Stromal cell of bone marrow (primary cell): Measurements from ENCODE around the gene S100A10.

Experiments used
- DNase-seq: peaks from one replicate; pipeline ENCODE4 v3.0.0-alpha.2; 2012; ENCODE audit warnings: low read depth

S100A10 gene

DNA sequence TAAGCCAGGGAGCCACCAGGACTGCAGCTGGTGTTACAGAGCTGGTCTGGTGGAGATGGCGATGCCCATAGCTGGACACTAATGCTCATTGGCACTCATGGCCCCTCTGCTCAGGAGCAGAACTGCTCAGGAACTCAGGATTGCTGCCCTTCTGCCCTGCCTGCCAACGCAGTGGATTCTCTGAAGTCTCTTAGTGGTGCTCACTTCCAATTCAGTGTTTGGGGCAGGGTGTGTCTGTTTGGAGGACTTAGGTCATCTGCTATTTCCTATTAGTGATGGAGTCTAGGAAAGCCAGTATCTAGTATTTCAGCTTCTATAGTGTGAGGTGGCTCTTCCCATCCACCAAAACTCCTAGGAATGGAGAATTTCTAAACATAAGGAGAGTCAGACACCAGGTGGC is 29.1 kb downstream of the S100A10 start:
- no peak for DNase-seq

DNA sequence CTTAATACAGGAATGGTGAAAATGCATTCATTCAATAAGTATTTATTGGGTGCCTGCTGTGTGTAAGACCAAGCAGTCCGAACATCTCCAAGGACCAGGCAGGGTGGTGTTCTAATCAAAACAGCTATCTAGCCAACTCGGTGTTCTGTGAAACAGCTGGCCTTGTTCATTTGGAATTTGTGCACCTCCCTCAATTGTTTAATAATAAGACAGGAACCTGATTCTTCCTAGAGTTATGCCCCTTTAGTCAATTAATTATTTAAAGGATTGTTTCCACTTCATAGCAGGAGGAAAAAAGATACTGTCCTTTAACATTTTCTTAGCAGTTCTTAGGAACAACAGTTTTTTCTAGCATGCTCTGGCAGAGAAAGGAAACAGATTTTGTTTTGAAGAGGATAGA is 30.4 kb downstream of the S100A10 start:
- DNase-seq, result no peak

- no peak for DNase-seq
Observed at GRCh38 chr1:151961833-151962232, 31.8 kb downstream of the S100A10 start.

DNA sequence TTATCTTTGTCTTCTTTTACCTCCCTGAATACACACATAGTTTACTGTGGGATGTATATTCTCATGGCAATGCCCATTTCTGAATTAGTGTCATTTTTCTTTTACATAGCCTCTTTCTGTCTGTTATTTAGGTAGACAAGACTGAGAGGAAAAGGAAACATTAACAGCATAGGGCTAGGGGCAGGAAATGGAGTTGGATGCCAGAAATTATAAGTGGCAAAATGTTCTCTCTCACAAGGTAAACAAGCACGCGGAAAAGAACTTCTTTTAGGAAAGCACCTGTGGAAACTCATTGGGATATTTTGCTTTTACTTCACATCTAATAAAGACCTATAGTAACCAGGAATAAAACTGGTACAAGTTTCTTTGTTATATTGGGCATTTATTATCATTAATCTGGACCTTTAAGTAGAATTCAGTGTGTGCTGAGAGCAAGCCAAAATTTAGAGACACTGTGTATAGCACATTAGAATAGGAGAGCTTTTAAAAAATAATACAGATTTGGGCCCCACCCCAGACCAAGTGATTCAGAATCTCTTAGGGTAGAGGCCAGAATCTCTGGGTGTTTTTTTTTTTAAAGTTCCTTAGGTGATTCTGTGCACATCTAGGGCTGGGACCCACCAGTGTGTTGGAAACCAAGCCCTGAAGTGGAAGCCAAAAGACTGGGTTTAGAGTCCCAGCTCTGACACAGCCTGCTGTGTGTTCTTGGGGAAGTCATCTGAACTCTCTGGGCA is 32.7 kb downstream of the S100A10 start:
- no peak for DNase-seq

- DNase-seq, result no peak
Observed at GRCh38 chr1:151958959-151959358, 34.7 kb downstream of the S100A10 start.

DNA sequence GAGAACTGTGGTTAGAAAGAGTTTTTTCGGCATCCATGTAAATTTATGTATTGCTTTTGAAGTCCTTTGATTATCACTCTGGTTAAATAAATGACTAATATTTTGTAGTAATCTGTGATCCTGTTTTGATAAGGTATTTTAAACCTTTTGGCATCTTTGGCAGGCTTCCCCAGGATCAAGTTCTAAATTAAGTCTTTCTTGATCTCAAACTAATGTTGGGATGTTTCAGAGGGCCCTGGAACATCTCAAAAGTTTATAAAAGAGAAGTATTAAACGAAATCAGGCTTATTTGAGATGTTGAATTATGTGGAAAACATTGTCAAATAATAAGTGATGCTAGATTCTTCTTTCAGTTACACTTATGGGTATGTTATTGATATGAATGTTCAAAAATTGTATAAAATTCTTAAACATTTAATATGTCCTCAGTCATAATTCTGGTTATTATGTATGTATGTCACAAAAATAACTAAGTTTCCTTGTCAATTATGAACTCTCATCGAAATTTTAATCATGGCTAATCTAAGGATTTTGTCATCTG is 36.6 kb downstream of the S100A10 start:
- no peak for DNase-seq

- no peak for DNase-seq
Observed at GRCh38 chr1:151953409-151954094, 40.1 kb downstream of the S100A10 start.

GRCh38 chr1:151952811-151953210 is 40.8 kb downstream of the S100A10 start:
- no peak for DNase-seq

DNA sequence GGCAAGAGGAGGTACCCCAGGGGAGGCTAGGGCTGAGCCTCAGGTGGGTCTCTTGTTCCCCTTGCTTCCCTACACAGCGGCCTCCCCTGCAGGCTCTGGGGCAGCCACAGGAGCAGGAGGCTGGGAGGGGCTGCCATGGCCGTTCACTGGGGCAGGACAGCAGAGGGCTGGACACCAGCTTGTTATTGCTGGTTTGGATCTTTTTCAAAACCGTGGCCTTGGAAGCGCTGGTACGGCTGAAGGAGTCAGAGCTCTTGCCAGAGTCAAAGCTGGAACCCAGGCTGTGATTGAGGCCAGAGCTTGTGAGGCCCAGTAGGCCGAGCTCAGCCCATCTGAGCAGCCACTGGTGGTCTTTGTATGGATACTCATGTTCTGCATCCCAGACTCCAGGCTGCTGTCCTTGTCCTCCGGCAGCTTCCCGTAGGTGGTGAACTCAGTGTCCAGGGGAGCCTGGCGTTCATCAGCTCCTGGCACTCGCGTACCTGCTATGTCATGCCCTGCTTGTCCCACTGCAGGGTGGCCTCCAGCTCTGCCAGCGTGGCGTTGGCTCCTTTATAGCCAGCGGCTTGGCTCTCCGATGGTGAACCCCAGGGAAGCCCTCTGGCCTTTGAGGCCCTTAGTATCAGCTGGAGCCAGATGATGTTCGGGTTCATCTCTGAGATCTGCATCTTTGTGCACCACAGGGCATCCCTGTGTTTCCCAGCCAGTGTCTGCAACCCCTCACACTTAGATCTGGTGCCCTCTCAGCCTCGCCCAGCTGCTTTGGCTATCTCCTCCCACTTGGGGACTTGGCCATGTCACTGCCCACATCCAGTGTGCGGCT is 44.1 kb downstream of the S100A10 start:
- no peak for DNase-seq

DNA sequence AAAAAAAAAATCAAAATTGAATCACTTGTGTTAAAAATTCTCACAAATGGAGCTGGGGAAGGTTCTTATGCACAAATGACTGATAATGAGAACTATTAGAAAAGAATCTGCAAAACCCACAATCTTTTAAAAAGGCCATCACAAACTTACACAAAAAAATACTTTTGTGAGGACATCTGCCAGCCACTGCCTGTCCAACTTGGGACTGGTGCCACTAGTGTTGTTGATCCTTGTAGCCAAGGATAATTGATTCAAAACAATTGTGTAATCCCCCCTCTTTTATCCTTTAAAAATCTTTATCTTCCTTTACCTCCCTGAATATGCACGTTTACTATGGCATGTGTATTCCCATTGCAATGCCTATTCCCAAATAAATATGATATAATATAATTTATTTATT is 45.2 kb downstream of the S100A10 start:
- DNase-seq, result no peak

DNA sequence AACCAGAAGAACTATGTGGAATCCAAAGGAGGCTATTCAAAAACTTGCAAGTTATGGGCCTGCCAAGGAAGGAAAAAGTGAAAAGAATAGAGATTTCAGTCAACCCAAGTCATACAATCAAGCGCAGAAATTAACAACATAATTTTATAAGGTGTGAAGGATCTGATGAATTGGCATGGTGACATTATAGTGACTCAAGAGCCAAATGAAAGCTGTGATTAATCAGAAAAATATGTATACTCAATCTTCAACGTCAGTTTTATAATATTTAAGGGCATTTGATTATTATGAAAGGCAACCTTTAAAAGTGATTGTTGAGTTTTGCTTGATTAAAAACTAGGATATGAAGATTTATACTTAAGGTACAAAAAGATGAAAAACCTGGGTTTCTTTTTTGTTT is 46.5 kb downstream of the S100A10 start:
- DNase-seq, result no peak

DNA sequence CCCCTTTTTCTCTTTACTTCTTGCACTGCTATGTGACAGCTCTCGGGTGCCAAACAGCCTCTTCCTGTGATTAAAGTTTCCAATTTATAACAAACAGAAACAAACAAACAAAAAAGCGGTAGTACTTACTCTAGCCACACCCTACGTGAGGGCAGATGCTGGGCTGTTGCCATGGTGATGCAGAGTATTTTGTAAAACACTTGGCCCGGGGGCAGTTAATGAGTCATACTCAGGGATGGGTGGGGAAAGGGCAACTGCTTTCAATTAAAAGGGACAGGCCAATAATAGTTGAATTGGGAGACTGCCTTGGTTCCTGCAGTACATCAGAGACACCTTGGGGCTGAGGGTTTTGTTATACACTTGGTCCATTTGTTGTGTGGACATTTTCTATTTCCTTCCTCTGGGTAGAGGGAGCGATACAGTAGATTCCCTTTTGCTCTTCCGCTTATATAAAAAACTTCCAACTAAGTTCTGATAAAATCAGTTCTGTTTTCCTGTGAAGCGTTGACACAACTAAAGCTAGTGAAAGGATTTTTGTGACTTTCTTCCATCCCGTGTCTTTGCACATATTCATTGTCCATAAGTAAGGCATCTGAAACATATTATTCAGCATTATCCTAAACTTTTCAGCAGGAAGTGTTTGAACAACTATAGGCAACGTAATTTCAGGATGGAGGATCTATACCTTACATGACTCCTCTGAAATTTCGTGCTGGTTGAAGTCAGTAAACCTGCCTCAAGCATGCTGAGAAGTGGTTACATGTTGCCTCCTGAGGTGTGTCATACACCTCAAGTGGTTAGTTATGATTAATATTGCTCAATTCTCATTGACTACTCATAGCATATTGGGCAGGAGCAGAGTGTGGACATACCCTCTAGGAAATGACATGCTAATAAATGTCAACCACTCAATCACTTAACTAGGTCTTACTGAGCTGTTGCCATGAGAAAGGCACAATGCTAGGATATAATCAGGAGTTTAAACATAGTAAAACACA is 47.6 kb downstream of the S100A10 start:
- DNase-seq, result peak; percentile 98

DNA sequence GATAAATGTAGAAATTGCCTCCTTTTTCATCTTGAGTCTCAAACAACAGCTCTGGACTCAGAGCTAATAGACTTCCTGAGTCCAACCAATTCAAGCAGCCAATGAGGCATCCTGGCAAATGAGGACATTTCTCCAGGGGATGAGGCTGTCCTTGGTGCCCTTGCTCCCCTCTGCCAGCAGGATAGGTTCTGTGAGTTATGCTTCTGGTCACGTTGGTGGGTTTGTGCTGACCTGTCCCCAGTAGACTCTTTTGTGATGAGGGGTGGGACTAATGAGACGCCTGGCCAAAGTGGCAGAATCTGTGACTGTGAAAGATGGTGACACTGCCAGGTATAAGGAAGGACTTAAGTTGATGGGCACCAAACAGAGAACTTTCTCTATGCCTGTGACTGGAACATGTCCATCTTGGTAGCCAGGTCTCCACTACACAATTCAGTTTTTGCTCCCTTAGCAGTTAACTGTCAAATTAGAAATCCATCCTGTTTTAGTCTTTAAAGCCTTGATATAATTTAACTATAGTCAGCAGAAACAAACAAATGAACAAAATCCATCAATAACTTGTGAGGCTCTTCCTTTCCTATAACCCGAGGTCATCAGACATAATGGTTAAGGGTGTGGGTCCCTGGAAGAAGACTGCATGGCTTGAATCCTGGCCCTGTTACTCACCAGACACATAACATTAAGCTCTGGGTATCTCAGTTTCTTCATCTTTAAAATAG is 48.6 kb downstream of the S100A10 start:
- no peak for DNase-seq

DNA sequence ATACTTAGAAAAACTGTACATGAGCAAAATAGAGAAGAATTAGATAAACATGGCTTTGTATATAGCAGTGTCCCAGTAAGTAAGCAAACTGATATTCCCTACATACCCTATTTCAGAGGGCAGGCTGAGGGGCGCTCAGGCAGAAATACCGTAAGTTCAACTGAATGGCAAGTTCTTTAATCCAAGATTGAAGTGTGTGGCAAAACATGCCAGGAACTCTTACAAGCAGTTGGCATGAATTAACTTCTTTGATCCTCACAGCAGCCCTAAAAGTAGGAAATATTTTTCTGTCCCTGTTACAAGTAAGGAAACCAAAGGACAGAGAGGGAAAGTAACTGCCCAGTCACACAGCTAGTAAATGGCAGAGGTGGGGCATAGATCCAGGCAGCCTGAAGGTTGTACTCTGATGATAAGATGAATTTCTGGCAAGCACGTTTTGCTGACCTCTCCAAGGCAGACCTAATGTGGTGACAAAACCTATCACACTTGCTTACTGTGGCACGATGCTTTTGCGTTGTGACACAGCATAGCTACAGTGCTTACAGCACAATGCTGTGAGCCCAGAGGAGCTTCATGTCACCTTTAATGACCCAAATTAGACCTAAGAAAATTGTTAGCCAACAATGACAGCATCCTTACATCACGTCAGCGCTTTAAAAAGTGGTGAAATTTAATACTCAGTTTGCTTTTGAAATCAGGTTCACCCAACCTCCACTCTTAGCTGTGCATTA is 49.4 kb downstream of the S100A10 start:
- DNase-seq, result no peak

GRCh38 chr1:151943591-151943990 is 50.1 kb downstream of the S100A10 start:
- no peak for DNase-seq

DNA sequence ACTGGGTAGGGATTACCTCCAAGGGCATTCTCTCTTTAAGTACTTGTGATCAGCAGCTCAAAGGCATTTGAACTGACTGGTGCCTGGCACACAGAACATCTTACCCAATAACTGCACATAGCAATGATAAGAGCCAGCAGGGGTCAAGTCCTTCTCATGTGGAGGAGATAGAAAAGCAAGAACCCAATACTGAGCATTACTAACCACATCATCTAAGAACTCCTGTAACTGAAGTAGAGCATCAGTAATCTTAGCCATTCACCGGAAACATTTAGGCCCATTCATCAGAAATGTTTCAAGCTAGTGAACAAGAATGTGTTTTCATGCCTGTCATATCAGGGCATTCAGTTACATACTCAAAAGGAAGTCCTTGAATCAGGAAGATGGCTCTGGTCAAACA is 50.8 kb downstream of the S100A10 start:
- no peak for DNase-seq

DNA sequence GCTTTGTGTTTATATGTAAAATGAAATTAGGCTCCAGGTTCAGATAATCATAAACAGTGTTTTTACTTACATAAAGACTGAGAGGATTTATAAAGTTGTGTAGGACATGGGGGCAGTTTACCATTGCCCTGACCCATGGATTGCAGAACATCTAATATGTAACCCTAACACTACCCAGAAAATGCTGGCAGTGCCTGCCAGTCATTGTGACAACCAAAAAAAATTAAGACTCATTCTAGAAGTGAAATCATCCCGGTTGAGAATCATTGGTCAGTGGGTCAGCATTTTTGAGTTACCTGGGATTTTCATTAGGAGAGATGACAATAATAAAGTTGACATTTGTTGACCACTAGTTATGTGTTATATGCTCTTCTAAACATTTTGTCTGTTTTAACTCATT is 53.1 kb downstream of the S100A10 start:
- DNase-seq, result no peak

DNA sequence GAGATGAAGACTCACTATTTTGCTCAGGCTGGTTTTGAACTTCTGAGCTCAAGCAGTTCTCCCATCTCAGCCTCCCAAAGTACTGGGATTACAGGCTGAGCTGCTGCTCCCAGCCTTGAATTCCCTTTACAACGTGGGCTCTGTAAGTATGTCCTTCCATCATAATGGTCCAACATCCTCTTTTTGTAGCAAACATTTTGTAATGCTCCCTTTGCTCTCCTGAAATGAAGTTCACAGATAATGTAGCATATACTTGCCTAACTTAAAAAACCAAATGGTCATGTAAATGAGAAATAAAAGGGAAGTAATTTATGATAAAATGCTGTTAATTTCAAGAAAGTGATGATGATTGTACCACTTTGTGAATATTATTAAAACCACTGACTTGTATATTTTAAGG is 53.9 kb downstream of the S100A10 start:
- no peak for DNase-seq

DNA sequence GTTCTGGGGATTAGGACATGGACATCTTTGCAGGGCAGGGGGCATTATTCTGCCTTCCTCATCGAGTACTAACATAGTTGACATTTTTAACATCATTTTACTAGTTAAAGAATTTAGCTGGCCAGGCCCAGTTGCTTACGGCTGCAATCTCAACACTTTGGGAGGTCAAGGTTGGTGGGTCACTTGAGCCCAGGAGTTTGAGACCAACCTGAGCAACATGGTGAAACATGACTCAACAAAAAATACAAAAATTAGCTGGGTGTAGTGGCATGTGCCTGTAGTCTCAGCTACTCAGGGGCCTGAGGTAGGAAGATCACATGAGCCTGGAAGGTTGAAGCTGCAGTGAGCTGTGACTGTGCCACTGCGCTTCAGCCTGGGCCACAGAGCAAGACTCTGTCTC is 54.5 kb downstream of the S100A10 start:
- no peak for DNase-seq

GRCh38 chr1:151936653-151937052 is 57.0 kb downstream of the S100A10 start:
- no peak for DNase-seq
